ENCODE results near the gene COA3.

DNA sequence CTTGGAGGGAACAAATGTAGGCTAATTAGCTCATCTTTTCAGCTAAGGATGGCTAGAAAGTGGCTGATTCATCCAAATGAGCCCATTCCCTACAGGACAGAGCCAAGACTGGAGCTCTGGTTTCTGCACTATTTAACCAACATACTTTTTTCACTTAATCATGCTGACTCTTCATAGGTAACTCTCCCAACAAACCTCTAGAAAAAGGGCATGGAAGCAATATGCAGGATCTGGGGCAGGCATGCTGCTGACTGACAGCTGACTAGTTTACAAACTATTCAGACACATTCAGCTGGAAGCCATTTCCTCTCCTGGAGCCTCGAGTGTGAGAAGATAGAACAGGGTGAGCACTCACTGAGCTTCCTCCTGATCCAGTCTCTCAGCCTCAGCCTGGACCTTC, 19.4 kb upstream of the COA3 start:
- TF ChIP-seq, protein P1, sequence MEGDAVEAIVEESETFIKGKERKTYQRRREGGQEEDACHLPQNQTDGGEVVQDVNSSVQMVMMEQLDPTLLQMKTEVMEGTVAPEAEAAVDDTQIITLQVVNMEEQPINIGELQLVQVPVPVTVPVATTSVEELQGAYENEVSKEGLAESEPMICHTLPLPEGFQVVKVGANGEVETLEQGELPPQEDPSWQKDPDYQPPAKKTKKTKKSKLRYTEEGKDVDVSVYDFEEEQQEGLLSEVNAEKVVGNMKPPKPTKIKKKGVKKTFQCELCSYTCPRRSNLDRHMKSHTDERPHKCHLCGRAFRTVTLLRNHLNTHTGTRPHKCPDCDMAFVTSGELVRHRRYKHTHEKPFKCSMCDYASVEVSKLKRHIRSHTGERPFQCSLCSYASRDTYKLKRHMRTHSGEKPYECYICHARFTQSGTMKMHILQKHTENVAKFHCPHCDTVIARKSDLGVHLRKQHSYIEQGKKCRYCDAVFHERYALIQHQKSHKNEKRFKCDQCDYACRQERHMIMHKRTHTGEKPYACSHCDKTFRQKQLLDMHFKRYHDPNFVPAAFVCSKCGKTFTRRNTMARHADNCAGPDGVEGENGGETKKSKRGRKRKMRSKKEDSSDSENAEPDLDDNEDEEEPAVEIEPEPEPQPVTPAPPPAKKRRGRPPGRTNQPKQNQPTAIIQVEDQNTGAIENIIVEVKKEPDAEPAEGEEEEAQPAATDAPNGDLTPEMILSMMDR (conservative IDR thresholded peaks at IDR 0.05 in 1 of 2, IDR thresholded peaks at IDR 0.05 in 1 of 2; ENCODE audit: low read depth in 1 of 2, low read length in 2 of 2), result no peak
- no peak for TF ChIP-seq EZH2 (IDR thresholded peaks at IDR 0.05; ENCODE audit: low read length, missing control alignments)
